GM12874 (cell line): ENCODE results near the gene CEP57.

Source experiments
- TF ChIP-seq, protein P1 (sequence below): IDR thresholded peaks from 2 replicates; pipeline ENCODE4 v1.5.1; 2011; ENCODE audit warnings: low read depth, mild to moderate bottlenecking, control low read depth, low read length, moderate library complexity; ENCODE audit not compliant: insufficient read depth

Gene CEP57

DNA sequence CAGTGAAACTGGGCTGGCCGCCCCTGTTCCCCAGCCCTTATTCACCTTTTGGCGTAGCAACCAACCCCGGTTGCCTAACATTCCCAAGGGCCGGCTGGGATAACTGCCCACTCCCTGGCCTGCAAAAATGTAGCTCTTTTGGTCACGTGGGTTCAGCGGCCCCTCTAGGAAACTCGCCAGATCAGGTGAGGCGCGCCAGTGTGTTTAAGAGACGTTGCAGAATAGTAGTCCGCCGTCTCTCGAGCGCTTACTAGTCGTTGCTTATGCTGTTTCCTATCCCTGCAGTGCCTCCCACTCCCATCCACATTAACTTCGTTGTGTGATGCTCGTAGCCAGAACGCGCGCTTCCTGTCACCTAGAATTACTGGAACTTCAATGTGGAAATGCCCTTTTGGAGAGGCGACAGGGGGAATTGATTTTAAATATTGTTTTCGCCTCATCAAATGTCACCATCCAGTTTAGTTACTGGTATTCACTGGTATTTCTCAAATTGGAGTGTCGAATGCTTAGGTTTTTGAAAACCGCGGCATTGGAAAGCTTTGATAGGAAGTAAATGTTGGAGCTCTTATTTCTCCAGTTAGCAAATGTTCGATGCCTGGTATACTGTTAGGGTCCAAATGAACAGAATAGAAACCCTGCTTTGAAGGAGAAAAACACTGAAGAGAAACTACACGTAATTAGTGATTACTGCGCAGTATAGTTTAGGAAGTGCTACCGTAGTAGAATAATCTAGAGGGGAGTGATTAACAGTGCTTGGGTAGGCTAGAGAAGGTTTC is 823 bp downstream of the CEP57 start:
- TF ChIP-seq, protein P1, sequence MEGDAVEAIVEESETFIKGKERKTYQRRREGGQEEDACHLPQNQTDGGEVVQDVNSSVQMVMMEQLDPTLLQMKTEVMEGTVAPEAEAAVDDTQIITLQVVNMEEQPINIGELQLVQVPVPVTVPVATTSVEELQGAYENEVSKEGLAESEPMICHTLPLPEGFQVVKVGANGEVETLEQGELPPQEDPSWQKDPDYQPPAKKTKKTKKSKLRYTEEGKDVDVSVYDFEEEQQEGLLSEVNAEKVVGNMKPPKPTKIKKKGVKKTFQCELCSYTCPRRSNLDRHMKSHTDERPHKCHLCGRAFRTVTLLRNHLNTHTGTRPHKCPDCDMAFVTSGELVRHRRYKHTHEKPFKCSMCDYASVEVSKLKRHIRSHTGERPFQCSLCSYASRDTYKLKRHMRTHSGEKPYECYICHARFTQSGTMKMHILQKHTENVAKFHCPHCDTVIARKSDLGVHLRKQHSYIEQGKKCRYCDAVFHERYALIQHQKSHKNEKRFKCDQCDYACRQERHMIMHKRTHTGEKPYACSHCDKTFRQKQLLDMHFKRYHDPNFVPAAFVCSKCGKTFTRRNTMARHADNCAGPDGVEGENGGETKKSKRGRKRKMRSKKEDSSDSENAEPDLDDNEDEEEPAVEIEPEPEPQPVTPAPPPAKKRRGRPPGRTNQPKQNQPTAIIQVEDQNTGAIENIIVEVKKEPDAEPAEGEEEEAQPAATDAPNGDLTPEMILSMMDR: no peak

GRCh38 chr11:95791709-95792033 is 1.4 kb downstream of the CEP57 start:
- TF ChIP-seq, protein P1: no peak

DNA sequence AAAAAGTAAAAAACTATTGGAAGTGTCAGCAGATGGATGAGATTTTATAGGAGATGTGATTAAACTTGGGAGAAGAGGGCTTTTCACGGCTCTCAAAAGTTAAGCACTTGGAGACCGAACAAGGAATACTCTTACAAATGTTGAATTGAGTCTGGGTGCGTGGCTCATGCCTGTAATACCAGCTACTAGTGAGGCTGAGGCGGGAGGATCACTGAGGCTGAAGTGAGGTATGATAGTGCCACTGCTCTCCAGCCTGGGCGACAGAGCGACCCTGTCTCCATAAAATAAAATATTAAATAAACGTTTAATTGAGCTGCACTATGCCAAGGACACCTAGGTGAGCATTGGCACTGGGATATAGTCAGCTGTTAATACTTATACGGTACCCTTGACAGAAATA is 1.9 kb downstream of the CEP57 start:
- TF ChIP-seq, protein P1: no peak

- TF ChIP-seq, protein P1: no peak
Measured at GRCh38 chr11:95792700-95793099, 2.4 kb downstream of the CEP57 start.

DNA sequence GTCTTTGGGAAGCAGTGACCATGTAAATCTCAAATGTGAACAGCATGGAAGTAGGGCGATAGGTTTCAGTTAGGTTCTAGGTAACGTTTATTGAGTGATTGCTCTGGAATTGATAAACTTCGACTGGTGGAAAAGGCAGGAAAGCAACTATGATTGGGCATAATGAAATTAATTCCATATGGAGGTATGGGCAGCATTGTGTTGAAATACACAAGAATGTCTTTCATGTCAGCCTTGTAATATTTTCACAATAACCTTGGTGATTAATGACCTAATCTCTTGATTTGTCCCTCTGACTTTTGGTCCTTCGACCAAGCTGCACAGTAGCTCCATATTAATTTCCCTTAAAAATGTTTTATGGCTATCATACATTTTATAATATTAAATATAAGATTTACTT is 2.8 kb downstream of the CEP57 start:
- TF ChIP-seq, protein P1: no peak

GRCh38 chr11:95794086-95794485 is 3.8 kb downstream of the CEP57 start:
- TF ChIP-seq, protein P1: no peak

DNA sequence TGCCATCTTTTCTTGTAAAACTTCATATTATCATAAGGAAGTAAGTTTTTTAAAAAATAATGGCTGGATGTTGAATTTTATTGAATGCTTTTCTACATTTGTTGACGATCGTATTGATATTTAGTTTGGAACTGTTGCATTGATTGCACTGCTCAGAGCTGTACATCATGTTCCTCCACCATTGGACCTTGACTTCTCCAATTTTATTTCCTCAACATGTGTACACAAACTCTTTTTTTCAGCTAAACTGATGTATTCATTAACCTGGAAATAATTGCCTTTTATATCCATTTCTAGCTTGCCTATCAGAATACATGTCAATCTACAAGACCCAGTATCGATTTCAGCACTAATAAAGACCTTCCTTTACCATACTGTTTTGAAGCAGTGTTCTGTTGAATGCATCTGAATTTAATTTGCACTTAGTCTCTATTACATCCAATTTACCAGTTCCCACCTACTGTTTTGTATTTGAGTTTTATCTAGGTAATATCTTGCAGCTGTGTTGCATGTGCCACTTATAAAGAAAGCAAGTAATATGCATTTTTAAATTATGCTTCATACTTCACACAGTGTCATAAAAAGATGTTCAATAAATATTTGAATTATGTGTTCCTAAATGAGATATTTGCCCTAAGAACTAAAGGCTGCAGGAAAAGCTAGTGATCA is 5.5 kb downstream of the CEP57 start:
- TF ChIP-seq, protein P1: no peak
